Stomach (tissue), 9 donors: Measurements from ENCODE around the gene IL6ST. TPM values are rescaled to one million over a fixed set of nuclear protein-coding genes. Genes with fewer than 3 reads are reported as not detected.
"Not testable (repeated sequence)": the region's sequence is repeated elsewhere in the genome, so short reads cannot be mapped to it uniquely, and the experiment has no call there.

Experiments used
- DNase-seq, 2 donors: peaks; one replicate each; pipeline versions ENCODE4 v3.0.0 to v3.0.0-alpha.2; 2013 to 2019
- H3K27ac ChIP-seq, 5 donors: fragments of 200-600 bp in 4 of 5; sonication (generic) in 4 of 5; one replicate each; pipeline ENCODE4 v1.5.1; 2013 to 2019; ENCODE audit warnings: mild to moderate bottlenecking in 1 of 5, moderate library complexity in 1 of 5
- H3K27me3 ChIP-seq, 3 donors: fragments of 200-600 bp; sonication (generic); one replicate each; pipeline ENCODE4 v1.5.1; 2017 to 2019; ENCODE audit warnings: mixed run types in 1 of 3
- H3K36me3 ChIP-seq, 4 donors: fragments of 200-600 bp; sonication (generic); 1 replicate in 3 of 4; 2 replicates in 1 of 4; pipeline ENCODE4 v1.5.1; 2016 to 2019
- H3K4me1 ChIP-seq, 4 donors: fragments of 200-600 bp; sonication (generic); one replicate each; pipeline ENCODE4 v1.5.1; 2016 to 2019
- H3K4me3 ChIP-seq, 4 donors: fragments of 200-600 bp; sonication (generic) in 3 of 4; one replicate each; pipeline ENCODE4 v1.5.1; 2016 to 2019; ENCODE audit warnings: mild to moderate bottlenecking in 1 of 4
- H3K9me3 ChIP-seq, 4 donors: fragments of 200-600 bp; sonication (generic); one replicate each; pipeline ENCODE4 v1.5.1; 2016 to 2019
- CTCF ChIP-seq, 7 experiments: fragments of 450-650 bp in 4 of 7; fragments of 200-600 bp in 3 of 7; sonication (generic) in 3 of 7; IDR thresholded peaks; one replicate each; pipeline ENCODE4 v1.5.1; 2016 to 2019; ENCODE audit warnings: antibody characterized with exemption in 7 of 7, control low read depth in 2 of 7, mild to moderate bottlenecking in 1 of 7
- EP300 ChIP-seq: sonication (generic); formaldehyde crosslinking; IDR thresholded peaks from one replicate; pipeline ENCODE4 v1.6.1; 2017; ENCODE audit warnings: antibody characterized with exemption
- POLR2A ChIP-seq, 4 donors: fragments of 450-650 bp; IDR thresholded peaks; one replicate each; pipeline ENCODE4 v1.6.1; 2016; ENCODE audit warnings: antibody characterized with exemption in 4 of 4, control low read depth in 2 of 4, mild to moderate bottlenecking in 1 of 4, moderate library complexity in 1 of 4
- POLR2AphosphoS5 ChIP-seq, 3 donors: sonication (generic); formaldehyde crosslinking; IDR thresholded peaks; one replicate each; pipeline ENCODE4 v1.6.1; 2016; ENCODE audit warnings: antibody characterized with exemption in 3 of 3
- WGBS, 5 donors: extraction: QIAGEN DNeasy Blood & Tissue Kit in 3 of 5; methylation state at CpG; one replicate each; pipeline versions ENCODE4 v1.1.5 to v1.1.7; 2013 to 2018; 5-methylcytosine and 5-hydroxymethylcytosine counted together
- intact Hi-C: fragments of 100-400 bp; cut with DNase I; formaldehyde crosslinking; loops from one replicate; pipeline ENCODE4 v1.15.1; 2023; ENCODE audit warnings: low total_unique reads
- polyA plus RNA-seq, 3 donors: library from polyadenylated mRNA; stranded (reverse); fragments of 200-250 nt; gene quantifications; one replicate each; pipeline ENCODE4 v1.2.3, GENCODE V29; 2013
- total RNA-seq, 5 donors: library from RNA; depleted of rRNA; stranded (reverse); fragments of >200 nt; gene quantifications; one replicate each; pipeline versions ENCODE4 v1.1.0 to v1.2.3, GENCODE V29; 2014 to 2016
- donor health status: healthy with polysubstance abuse.
- donor health status: Bipolar disorder and iron deficiency.
- donor health status: healthy.

The IL6ST gene
- total and polyA plus RNA-seq, 8 donors: 18.5 to 466 (median 53.6) TPM

GRCh38 chr5:55993013-55993412, 1.8 kb downstream of the IL6ST start:
- H3K9me3 ChIP-seq: no peaks in the 10 kb centered on the region
- TF ChIP-seq POLR2AphosphoS5 (IDR thresholded peaks at IDR 0.05): peak; percentile 24 to 29 (median 29)
- no peak for TF ChIP-seq CTCF (IDR thresholded peaks at IDR 0.05)
- H3K4me3 ChIP-seq: peak overlapping the region; percentile 57 to 90 (median 72)
- no peaks in the 10 kb centered on the region for H3K27me3 ChIP-seq
- peak in 1 of 2 donors; percentile 59 for DNase-seq
- no peaks in the 10 kb centered on the region for H3K36me3 ChIP-seq
- 14 to 29% (median 25%) methylated on average over 5 of the region's 5 CpGs for WGBS, 5 donors
- intact Hi-C loops: no loop called here
- peak overlapping the region; percentile 45 to 100 (median 99) for H3K27ac ChIP-seq
- H3K4me1 ChIP-seq: peaks cover 33 to 68% (median 53%) of the 10 kb centered on the region in 4 donors

GRCh38 chr5:55991768-55992486, 2.8 kb downstream of the IL6ST start:
- Histone ChIP-seq H3K27ac (peak overlapping the region in 4 of 5 donors; percentile 98 to 100 (median 99)), H3K4me1 (peaks cover 37 to 76% (median 60%) of the 10 kb centered on the region in 4 donors), H3K4me3 (peak overlapping the region; percentile 57 to 90 (median 72)), H3K27me3 (no peaks in the 10 kb centered on the region), H3K36me3 (peaks cover 0 to 3% (median 2%) of the 10 kb centered on the region in 4 donors), H3K9me3 (no peaks in the 10 kb centered on the region)
- no peak for DNase-seq
- intact Hi-C loops: no loop called here
- TF ChIP-seq EP300: no peak
- TF ChIP-seq POLR2A (IDR thresholded peaks at IDR 0.05): no peak
- no peak for TF ChIP-seq POLR2AphosphoS5 (IDR thresholded peaks at IDR 0.05)
- no peak for TF ChIP-seq CTCF (IDR thresholded peaks at IDR 0.05)
- WGBS, 5 donors: 53 to 69% (median 62%) methylated on average over 5 of the region's 5 CpGs

GRCh38 chr5:55990895-55991294, 3.9 kb downstream of the IL6ST start:
- H3K9me3 ChIP-seq, intact Hi-C loops, H3K27me3 ChIP-seq, DNase-seq: not testable (repeated sequence)
- H3K4me1 ChIP-seq: peaks cover 38 to 72% (median 57%) of the 10 kb centered on the region in 4 donors
- peak overlapping the region in 2 of 5 donors; percentile 99 to 100 for H3K27ac ChIP-seq
- H3K4me3 ChIP-seq: peak overlapping the region in 2 of 4 donors; percentile 57 to 68
- WGBS, 5 donors: 88 to 92% (median 92%) methylated on average over 4 of the region's 4 CpGs
- peaks cover 0 to 13% (median 11%) of the 10 kb centered on the region in 4 donors for H3K36me3 ChIP-seq

- Histone ChIP-seq H3K4me1 (peaks cover 35 to 75% (median 57%) of the 10 kb centered on the region in 4 donors), H3K27ac (peak overlapping the region in 2 of 5 donors; percentile 34 to 100), H3K36me3 (peaks cover 0 to 14% (median 12%) of the 10 kb centered on the region in 4 donors), H3K27me3 (no peaks in the 10 kb centered on the region), H3K9me3 (no peaks in the 10 kb centered on the region), H3K4me3 (peak overlapping the region in 2 of 4 donors; percentile 15 to 68)
- WGBS, 5 donors: 56 to 76% (median 60%) methylated on average over 1 of the region's 1 CpG
- no peak for DNase-seq
- intact Hi-C loops: no loop called here
- no peak for TF ChIP-seq POLR2A (IDR thresholded peaks at IDR 0.05)
- no peak for TF ChIP-seq EP300
- no peak for TF ChIP-seq CTCF (IDR thresholded peaks at IDR 0.05)
- TF ChIP-seq POLR2AphosphoS5 (IDR thresholded peaks at IDR 0.05): no peak
These were observed 4.9 kb downstream of the IL6ST start for GRCh38 chr5:55989860-55990259.
